LNCAP (cell line): Measurements from ENCODE around the gene MYO15A.
A peak's percentile ranks its signal among the peaks of the same experiment; 100 is the strongest.

Source experiments
- CTCF ChIP-seq: fragments of 450-650 bp; IDR thresholded peaks from 2 replicates; pipeline ENCODE4 v1.5.1; 2017; ENCODE audit warnings: mild to moderate bottlenecking

MYO15A gene

GRCh38 chr17:18187821-18188761 is 79.5 kb downstream of the MYO15A start:
- TF ChIP-seq CTCF, result no peak

DNA sequence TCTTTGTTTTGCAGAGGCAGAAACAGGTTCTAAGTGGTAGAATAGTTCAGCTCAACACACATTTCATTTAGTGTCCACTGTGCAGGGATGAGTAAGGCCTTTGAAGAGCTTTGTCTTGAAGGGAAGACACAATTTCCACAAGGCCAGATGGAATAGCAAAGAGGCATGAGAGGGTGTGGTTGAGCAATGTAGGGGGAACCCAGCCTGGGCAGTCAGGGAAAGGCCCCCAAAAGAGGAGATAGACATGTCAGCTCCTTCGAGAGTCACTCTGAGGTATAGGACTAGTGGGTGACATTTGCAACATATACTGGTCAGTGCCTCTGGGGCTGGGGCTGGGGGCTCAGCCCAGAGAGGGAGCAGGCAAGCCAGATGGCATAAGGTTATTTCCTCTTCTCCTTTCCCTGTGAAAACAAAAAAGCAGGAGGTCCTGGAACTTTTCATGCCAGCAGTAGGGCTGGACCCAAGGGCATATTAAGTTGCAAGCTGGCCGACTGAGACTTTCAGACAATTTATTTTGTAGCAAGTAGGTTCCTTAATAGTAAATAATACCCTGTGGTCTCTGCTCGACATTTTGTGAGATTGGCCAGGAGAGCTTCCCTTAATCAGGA is 82.2 kb downstream of the MYO15A start:
- TF ChIP-seq CTCF, result no peak

DNA sequence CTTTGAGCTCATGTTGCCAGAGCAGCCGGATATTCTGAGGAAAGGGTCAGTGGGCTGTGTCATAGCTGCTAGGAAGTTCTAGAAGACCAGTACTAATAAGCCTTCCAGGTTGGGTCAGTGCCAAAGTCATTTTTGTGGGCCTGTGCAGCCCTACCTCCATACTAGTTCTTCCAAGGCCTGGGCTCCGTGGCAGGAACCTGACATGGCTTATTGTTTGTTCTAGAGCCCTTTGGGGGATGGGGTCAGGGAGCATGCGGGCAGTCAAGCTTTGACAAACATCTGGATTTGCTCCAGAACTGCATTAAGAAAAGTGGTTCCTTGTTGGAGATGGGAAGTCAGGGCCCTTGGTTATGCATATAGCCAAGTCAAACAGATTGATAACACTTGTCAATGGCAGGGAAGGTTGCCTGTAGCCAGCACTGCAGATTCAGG is 82.7 kb downstream of the MYO15A start:
- no peak for TF ChIP-seq CTCF

DNA sequence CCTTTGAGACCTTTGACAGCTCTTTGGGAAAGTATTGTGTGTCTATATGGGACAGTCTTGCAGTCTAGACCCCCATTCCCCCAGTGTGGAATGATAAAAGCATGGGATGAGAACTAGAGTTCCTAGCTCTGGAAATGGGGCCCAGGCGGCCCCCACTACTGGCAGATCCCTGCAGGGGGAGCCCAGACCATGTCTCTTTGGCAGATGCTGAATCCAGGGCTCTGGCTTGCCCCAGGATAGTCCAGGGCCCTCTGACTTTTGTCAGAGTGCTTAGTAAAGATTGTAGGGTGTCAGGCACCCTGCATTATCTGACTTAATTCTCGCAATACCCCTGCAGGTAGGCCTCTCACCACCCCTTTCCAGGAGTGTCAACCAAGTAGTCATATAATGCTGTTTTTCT is 83.4 kb downstream of the MYO15A start:
- peak; percentile 17; the same call in 1 of the 2 replicates for TF ChIP-seq CTCF

DNA sequence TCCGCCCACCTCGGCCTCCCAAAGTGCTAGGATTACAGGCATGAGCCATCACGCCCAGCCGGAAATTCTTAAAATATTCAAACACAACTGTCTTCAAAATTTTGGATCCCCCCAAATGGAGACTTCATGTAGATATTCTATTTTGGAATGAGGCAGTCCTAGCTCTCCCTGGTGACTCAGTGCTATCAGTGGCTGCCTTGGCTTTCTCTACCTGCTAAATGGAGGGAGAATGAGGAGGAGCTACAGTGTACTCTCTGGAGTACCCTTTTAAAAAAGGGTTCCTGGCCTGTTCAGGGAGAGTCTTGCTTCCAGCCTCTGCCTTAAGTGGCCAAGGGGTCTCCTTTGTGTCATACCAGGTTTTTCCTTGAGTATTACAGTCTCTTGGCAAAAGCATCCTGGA is 85.8 kb downstream of the MYO15A start:
- no peak for TF ChIP-seq CTCF

DNA sequence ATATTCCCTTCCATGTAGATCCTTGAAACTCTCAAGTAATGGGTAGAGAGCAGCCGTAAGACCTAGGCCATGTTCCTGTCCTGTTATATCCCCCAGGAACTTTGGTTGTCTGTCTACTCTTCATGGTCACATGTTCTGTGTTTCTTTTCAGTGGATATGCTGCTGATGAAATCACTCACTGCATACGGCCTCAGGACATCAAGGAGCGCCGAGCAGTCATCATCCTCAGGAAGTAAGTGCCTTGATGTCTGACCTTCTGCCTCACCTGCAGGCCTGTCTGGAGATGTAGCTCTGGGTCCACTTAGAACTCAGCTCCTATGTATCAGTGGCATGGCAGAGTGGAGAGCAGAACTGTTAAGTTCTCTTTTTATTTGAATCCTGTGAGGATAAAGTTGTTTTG is 86.2 kb downstream of the MYO15A start:
- TF ChIP-seq CTCF, result no peak

DNA sequence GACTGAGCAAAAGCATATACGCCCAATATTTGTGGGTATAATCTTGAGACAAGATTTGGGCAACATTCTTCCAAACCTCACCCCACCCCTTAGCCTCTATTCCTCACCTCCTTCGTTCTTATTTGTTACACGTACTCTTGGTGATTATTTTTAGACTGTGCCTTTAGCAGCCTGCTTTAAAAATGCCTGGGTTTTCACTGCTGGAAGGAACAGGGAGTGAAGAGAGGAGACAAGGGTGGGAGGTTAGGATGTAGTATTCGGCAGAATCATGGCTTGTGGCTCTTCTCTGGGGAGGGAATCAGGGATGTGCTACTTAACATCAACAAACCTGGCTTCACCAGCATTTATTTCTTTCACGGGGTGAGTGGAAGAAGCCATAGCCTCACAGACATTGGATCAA is 86.7 kb downstream of the MYO15A start:
- no peak for TF ChIP-seq CTCF
